Mucosa of gallbladder (tissue), 1 donor: ENCODE measurements around the gene ALKBH2. TPM values are rescaled to one million over a fixed set of nuclear protein-coding genes. Genes with fewer than 3 reads are reported as not detected.
A peak's percentile ranks its signal among the peaks of the same experiment; 100 is the strongest.
"Not testable (repeated sequence)": the region's sequence is repeated elsewhere in the genome, so short reads cannot be mapped to it uniquely, and the experiment has no call there.

Experiments
- DNase-seq: peaks from one replicate; pipeline ENCODE4 v3.0.0-alpha.2; 2020; ENCODE audit warnings: low spot score
- total RNA-seq: library from RNA; stranded (reverse); gene quantifications from one replicate; pipeline ENCODE4 v1.2.1, GENCODE V29; 2021
- donor health status: DM: no; HTN: no; CAD: no.

The ALKBH2 gene
- total RNA-seq, 1 donor from 2014 or later = 8.3 TPM

DNA sequence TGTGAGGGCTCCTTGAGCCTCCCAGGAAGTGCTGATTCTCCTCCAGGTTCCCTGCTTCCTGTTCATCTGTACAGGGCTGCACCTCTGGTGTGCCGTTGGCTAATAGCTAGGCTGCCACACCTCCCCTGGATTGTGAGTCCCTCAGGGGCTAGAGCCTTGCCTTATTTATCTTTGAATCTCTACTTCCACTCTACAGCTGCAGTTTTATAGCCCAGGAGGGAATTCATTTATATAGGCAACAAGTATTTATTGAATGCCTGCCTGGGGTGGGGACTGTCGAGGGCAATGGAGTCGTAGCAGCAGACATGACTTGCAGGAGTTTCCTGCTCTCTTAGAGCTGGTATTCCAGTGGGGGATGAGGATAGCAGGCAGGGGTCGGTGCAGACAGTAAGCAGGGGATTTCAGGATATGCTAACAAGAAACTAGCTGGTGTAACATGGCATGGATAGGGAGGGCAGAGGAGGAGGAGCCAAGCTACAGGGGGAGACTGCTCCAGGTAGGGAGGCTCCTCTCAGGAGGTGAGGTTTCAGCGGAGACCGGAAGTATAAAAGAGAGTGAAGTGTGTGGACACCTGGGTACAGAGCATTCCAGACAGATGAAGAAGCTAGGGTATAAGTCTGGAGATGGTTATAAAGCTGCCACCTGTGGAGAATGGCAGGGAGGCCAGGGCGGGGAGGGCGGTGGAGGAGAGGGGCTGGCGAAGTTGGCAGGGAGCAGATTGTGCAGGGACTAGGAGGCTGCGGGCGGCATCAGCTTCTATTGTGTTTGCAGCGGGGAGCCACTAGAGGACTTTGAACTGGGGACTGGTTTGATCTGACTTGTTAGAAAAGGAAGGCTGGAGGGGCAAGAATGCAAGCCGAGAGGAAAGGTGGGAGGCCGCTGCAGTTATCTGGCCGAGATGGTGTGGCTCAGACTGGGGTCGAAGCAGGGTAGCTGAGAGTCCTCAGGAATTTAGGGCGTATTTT is 23.7 kb downstream of the ALKBH2 start:
- DNase-seq = peak; percentile 51

- no peak for DNase-seq
These were observed 27.4 kb downstream of the ALKBH2 start for GRCh38 chr12:109065853-109066193.

- peak; percentile 48 for DNase-seq
These were observed 28.0 kb downstream of the ALKBH2 start for GRCh38 chr12:109065154-109065852.

DNA sequence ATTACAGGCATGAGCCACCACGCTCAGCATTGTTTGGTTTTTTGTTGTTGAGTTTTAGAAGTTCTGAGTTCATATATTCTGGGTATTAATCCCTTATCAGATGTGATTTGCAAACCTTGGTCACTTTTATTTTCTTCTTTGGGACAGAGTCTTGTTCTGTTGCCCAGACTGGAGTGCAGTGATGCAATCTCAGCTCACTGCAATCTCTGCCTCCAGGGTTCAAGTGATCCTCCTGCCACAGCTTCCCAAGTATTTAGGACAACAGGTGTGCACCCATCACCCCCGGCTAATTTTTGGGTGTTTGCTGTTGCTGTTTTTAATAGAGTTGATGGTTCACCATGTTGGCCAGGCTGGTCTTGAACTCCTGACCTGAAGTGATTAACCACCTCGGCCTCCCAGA is 29.1 kb downstream of the ALKBH2 start:
- no peak for DNase-seq

- DNase-seq = no peak
These were observed 34.5 kb downstream of the ALKBH2 start for GRCh38 chr12:109058773-109059172.

DNA sequence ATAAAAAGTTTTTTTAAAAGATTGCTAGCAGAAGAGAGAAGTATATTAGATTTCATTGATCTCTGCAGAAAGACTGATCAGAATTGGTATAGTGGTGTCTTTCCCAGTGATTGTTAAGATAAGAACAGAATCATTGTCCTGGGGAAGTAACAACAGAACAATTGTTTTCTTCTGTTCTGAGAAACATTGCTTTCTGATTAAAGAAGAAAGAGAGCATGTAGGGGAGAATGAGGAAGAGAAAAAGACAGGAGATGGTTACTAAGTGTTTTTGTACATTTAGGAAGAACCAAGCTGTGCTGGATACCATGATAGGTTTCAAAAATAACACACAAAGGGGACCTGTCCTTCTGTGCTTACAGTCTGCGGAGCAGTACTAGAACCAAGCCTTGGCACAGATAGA is 35.9 kb downstream of the ALKBH2 start:
- DNase-seq = no peak

DNA sequence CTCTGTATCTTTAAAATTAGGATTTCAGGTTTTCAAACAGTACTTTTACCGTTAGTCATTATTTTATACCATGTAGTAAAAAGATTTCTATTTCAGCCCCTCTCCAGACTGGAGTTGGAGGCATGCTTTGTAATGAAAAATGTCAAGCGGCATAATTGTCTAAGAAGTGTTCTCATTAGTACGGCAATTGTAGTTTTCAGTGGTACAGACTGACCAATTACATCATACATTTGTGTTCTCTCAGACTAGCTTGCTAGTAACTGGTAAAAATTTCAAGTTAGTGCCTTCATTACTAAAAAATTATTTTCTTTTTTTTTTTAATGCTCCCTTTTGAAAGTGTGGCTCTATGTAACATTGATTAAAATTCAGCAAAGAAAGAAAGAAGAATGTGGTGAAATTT is 36.4 kb downstream of the ALKBH2 start:
- no peak for DNase-seq

- DNase-seq = no peak
These were observed 38.8 kb downstream of the ALKBH2 start for GRCh38 chr12:109054520-109054919.

DNA sequence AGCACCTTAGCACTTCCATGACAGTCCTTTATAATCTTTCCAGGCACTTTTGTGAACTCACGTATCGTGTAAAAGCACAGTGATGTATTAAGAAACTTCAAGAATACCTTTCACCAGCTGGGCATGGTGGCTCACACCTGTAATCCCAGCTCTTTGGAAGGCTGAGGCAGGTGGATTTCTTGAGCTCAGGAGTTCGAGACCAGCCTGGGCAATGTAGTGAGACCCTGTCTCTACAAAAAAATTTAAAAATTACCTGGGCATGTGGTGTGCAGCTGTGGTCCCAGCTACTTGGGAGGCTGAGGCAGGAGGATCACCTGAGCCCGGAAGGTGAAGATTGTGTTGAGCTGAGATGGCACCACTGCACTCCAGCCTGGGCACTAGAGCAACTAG is 39.2 kb downstream of the ALKBH2 start:
- not testable (repeated sequence) for DNase-seq

GRCh38 chr12:109053382-109054123 is 39.7 kb downstream of the ALKBH2 start:
- DNase-seq = no peak

DNA sequence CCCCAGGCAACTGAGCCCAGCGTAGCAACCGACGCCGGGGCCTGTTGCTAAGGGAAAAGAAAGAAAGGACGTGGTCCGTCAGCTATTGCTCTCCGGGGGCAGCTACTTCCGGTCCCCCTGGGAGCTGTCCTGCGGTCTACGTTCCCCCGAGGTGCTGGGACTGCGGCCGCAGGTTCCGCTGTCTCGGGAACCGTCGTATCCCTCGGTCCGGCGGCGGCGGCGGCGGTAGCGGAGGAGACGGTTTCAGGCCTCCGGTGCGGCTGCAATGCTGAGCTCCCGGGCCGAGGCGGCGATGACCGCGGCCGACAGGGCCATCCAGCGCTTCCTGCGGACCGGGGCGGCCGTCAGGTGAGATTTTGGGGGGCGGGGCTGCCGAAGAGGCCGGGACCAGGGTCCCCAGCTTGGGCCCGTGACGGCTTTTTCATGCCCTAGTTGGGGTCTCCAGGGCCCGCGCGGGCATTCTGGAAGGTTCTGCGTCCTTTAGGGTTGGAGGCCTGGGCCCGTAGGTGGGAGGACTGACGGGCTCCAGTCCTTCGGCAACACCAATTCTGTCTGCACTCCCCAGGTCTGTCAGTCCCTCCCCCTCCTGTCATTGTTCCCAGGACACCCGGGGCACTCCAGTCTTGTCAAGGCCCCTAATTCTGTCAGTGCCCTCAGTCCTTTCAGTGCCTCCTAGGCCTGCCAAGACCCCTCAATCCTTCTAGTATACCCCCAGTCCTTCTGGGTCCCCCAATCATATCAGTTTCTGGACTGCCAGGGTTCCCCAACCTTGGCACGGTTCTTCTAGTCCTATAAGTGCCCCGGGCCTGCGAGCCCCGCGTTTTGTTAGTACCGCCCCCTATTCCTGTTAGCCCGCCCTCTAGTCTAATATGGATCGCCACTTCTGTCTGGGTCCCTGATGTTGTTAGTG is 40.6 kb downstream of the ALKBH2 start, which contains the start of gene USP30:
Gene USP30, plus strand, starts transcription at position 163 of the 910 bp plus-strand sequence. Its CDS starts 103 bp downstream, at position 266.
- peak; percentile 82 for DNase-seq

DNA sequence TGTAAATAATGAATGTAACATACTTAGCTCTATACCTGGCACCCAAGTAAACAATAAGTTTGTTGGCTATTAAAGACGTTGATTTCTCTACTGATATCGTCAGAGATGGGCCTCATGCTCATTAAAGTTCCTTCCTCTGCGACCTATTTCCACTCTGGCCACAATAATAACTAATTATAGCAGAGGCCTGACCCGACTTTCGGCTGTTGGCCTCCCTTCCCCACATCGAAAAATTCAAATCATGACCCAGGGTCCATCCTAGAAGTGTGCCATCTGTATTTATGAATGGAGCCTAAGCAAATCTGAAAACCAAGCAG is 41.2 kb downstream of the ALKBH2 start:
- DNase-seq = no peak

DNA sequence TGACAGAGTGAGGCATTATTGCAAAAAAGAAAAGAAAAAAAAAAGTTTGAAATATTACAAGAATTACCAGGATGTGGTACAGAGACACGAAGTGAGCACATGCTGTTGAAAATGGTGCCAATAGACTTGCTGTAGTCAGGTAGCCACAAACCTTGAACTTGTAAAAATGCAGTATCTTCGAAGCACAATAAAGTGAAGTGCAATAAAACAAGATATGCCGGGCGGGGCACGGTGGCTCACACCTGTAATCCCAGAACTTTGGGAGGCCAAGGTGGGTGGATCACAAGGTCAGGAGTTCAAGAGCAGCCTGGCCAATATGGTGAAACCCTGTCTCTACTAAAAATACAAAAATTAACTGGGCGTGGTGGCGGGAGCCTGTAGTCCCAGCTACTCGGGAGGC is 43.5 kb downstream of the ALKBH2 start:
- not testable (repeated sequence) for DNase-seq

- not testable (repeated sequence) for DNase-seq
These were observed 44.6 kb downstream of the ALKBH2 start for GRCh38 chr12:109048706-109049105.

GRCh38 chr12:109047081-109047805 is 46.0 kb downstream of the ALKBH2 start:
- DNase-seq = no peak

DNA sequence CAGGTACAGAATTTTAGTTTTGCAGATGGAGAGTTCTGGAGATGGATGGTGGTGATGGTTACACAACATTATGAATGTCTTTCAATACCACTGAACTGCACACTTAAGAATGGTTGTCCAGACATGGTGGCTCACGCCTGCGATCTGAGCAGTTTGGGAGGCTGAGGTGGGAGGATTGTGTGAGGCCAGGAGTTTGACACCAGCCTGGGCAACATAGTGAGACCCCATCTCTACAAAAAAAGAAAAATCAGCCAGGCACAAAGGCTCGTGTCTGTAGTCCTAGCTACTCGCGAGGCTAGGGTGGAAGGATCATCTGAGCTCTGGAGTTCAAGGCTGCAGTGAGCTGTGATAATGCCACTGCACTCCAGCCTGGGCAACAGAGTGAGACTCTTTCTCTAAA is 49.0 kb downstream of the ALKBH2 start:
- no peak for DNase-seq
